Measurements from ENCODE around the gene FAM83F.
"Not testable (repeated sequence)": the region's sequence is repeated elsewhere in the genome, so short reads cannot be mapped to it uniquely, and the experiment has no call there.

The FAM83F gene

DNA sequence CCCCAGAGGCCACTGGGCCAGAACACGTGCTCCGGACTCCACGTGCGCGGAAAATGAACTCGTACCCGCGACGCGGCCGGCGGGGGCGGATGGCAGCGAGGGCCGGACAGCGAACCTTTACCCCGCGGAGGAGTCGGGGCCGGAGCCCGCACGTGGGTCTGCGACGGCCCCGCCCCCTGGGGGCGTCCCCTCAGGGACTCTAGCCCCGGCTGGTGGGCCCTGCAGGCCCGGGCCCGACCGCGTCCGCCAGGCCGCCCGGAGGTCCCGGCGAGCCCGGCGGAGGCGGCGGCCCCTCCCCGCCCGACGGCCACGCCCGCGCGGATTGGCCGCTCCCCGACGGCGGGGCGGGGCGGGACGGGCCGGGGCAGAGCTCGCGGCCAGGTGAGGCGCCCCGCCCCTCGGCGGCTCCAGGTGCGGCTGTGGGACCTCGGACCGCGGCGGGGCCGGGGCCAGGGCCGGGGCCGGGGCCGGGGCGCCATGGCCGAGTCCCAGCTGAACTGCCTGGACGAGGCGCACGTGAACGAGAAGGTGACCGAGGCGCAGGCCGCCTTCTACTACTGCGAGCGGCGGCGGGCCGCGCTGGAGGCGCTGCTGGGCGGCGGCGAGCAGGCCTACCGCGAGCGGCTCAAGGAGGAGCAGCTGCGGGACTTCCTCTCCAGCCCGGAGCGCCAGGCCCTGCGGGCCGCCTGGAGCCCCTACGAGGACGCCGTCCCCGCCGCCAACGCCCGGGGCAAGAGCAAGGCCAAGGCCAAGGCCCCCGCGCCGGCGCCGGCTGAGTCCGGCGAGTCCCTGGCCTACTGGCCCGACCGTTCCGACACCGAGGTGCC, at the start of gene FAM83F:
TSS of gene FAM83F (plus strand) at position 389 of the 827 bp plus-strand sequence. CDS start at position 478, 89 bp downstream.
- DNase-seq (ENCODE audit: low read depth) = no peak

DNA sequence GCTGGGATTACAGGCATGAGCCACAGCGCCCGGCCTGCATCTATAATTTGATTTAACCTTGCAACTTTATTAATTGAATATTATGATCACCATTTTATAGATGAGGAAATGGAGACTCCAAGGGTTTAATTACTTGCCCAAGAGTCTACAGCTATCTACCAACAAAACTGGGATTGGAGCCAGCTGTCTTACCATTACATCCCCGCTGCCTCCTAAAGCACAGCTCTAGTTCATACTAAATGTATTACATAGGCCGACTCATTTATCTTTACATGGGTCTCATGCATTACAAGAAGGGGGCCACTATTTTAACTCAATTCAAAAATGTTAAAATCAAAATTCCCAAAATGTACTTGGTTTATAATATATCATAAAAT, 48.6 kb upstream of the FAM83F start:
- DNase-seq (ENCODE audit: low read depth) = no peak

DNA sequence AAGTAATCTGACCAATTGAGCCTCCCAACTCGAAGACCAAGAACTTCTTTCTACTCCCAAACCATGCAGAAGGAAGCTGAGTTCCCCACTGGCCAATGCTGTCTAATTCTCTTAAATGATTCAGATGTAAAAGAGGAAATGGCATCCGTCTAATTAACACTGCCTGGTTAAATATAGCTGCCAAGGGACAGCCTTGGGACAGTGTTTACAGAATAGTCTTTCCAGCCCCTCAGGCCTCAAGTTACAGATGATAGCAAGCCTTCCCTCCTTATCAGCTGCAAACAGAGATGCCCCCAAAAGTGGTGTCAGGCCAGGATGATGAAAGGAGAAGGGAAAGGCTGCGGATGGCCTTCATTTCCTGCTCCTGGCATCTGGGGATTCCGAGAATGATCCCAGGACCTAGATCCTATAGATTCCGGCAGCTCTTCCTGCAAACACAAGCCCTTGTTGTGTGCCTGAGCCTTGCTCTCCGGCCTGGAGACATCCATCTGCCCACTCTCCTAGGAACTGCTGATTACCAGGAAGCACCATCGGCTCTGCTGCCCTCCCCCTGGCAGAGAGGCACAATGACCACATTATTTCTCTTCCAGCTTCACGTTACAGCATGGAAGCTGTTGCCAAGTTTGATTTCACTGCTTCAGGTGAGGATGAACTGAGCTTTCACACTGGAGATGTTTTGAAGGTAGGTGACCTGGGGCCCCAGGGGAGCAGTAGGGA, 48.1 kb upstream of the FAM83F start:
- no peak for DNase-seq (ENCODE audit: low read depth)

DNA sequence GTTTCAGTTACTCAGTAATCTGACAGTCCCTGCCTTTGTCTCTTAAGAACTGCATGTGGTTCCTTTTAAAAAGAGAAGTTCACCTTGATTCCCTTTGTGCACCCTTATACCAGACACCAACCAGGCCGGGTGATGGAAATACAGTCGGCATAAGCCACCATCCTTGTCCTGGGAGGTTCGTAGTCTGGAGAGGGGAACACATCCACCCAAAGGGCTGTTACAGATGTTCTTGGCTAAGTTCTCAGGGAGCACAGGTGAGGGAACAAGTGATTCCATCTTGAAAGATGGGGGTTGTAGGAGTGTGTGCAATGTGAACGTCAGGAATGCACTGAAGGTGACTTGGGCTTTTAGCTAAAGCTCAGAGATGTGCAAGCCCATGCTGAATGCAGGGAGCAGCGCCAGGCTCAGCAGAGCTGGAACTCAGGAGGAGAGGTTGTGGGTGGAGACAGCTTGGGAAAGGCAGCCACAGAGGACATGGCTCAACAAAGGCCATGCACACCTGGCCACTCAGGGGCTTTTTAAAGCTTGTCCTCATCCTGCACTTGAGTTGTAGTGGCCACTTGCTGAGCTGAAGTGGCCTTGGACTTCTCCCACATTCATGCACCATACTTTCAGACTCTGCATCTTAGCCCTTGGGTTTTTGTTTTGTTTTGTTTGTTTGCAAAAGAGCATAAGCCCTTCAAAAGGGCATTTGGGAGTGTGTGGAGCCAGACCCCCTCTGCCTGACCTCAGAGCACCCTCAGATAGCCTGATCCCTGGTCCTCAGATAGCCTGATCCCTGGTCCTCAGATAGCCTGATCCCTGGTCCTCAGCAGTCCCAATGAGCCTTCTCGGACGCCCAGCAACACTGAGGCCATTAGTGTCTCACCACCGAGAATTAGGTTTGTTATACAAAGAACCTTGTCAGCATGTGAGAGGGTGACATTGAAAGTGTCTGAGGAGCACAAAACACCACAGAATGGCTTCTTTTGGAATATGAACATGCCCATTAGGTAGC, 47.2 kb upstream of the FAM83F start:
- DNase-seq (ENCODE audit: low read depth) = no peak

DNA sequence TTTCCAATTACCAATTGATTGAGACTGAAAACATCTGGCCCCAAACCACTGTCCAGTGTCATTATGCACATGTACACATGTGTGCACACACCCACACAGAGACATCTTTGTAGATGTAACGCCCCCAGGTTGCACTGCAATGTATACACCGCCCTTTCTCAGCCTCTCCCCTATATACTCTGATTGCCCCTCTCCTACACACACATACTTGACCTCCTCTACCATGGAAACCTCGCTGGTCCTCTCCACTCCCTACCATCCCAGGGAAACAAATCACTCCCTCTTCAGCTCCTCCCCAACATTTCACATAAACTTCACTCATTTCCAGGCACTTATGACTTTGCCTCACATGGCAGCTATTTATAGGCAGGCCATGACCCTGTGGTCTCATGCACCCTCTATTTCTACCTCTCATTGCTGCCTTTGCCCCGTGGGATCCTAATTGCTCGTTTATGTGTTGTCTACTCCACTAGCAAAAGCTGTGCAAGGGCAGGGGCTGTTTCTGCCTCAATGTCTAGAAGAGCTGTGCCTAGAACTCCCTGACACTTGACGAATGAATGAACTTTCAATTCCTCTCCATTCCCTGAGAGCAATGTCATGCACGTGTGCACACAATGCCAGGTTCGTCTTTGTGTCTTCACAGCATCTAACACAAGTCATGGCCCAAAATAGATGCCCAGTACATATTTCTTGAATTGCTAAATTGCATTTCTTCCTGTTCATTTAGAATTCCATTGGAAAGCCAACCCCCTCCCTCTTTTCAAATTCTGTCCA, 44.6 kb upstream of the FAM83F start:
- DNase-seq (ENCODE audit: low read depth) = no peak

DNA sequence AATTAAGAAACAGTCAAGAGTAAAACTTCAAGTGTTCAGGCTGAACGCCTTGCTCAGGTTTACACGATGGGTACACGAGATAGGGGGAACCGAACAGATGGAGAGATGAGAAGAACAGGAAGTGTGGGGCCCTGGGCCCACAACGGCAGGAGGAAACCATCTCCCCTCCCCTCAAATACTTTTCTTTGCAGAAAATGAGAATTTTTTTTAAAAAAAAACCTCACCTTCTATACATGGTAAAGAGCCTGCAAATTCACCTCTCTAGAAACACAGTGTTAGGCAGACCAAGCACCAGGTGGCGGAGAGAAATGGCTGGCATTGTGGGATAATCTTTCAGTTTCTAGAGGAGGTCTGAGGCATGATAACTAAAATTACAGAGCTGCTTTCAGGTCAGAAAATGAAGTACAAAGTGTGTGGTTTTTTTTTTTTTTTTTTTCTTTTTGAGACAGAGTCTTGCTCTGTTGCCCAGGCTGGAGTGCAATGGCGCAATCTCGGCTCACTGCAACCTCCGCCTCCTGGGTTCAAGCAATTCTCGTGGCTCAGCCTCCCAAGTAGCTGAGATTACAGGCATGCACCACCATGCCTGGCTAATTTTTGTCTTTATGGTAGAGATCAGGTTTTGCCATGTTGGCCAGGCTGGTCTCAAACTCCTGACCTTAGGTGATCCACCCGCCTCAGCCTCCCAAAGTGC, 43.0 kb upstream of the FAM83F start:
- not testable (repeated sequence) for DNase-seq (ENCODE audit: low read depth)

DNA sequence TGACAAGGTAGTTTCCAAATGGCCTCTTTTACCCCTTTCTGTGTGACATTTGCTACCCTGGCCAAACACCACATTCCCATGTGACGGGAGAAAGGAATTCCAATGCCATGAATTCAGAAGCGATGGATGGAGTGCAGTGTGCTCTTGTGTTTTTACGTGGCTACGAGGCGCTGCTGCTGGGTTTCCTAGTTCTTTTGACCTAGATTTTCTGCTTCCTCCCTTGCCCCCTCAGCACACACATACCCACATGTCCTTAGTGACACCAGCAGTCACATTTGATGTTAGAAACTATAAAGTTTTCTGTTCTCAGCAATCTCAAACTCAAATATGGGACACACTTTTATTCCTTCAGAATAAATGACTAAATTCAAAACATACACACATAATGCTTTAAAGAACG, 42.4 kb upstream of the FAM83F start:
- DNase-seq (ENCODE audit: low read depth) = no peak

DNA sequence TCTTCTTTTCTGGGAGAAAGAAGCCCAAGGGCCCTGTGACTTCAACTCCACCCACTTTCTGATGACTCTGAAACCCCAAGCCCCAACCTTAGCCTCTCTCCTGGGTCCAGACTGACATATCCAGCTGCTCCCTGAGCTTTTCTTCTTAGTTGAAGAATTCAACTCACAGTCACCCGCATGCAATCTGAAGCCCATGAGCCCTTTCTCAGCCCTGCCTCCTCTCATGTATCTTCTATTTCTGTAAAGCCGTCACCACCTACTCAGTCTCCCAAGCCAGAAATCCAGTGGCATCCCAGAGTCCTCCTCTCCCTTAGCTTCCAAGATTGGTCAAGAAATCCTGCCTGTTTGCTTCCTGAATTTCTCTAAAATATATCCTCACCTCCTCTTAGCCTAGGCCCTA, 41.7 kb upstream of the FAM83F start:
- no peak for DNase-seq (ENCODE audit: low read depth)

DNA sequence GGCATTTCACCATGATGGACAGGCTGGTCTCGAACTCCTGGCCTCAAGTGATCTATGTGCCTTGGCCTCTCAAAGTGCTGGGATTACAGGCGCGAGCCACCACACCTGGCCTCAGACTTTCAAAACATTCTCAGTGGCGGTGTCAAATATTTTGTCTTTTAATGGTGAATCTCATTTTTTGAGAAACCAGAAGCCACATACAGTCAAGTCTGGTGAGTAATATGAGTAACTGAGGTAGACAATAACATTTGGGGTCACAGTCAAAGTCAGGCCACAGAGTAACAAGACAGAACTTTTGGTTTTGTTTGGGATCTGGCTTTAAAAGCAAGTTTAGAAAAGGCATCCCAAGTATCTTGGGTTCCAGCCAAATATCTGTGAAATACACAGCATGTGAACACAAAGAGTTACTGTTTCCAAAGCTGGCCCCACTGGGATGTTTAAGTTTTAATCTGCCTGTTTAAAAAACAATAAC, 40.1 kb upstream of the FAM83F start:
- DNase-seq (ENCODE audit: low read depth) = no peak

DNA sequence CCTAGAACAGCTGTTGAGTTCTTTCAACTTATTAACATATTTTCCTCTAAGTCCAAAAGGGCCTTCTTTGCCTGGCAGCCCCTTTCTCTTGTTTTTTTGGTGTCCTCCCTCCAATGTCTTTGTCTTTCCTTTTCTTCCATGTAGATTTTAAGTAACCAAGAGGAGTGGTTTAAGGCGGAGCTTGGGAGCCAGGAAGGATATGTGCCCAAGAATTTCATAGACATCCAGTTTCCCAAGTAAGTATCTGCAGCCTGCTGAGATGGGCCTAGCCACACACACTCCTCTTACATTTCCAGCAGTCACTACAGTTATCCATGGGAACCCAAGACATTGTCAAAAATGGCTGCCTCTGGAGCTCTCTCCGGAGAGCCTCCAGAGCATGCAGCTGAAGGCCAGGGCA, 39.1 kb upstream of the FAM83F start:
- no peak for DNase-seq (ENCODE audit: low read depth)

DNA sequence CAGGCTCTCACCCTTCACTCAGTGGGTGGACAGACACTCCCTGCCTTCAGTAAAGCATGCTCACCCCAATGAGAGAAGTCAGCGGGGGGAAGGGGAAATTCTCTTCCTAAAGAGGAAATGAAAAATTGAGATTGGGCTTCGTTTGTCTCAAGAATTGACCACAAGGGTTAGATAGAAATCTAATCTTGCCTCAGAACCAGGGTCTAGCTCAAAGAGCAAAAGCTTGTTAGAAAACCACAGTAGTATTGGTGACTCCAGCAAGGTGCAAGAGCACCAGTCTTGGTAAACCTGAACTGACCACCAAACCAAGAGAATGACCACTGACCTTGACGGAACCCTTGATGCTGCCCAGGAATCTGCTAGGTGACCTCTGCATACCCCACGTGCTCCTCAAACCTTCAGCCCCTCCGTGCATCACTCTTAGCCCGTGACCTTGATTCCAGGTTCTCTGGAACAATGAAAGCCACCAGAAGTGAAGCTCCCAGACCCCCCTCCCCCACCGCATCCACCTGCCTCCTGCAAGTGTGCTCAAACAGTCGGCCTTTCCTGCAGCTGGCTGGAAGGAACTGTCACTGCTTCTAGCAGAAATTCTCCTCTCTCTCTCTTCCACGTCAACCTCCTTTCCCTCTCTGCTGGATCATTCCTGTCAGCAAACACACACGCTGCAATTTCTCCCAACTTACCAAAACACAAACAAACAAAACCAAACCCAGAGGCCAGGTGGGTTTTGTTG, 37.7 kb upstream of the FAM83F start:
- no peak for DNase-seq (ENCODE audit: low read depth)

DNA sequence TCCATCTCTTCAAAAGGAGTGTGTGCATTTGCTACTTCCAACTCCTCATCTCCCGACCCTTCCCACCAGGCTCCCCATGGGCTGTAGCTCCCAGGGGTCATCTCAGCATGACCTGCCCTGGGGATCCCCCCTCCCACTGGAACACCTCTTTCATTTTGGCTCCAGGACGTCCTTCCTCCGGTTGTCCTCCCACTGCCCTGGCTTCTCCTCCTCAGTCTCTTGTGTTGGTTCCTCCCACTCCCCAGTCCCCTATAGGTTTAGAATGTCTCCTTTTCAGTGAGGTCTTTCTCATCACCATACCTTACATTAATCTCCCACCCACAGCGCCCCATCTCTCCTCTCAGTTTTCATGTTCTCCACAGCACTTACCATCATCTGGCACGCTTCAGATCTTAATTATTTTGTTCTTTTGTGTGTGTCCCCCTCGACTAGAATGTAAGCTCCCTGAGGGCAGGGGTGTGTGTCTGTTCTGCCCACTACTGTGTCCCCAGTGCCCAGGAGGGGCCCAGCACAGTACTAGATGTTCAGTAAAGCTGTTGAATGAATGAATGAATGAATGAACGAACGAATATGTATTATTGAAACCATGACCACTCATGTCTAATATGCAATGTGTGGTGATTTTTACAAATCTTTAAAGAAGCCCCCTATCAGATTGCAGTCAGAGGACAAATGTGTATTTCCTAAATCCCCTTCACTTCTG, 36.6 kb upstream of the FAM83F start:
- no peak for DNase-seq (ENCODE audit: low read depth)

DNA sequence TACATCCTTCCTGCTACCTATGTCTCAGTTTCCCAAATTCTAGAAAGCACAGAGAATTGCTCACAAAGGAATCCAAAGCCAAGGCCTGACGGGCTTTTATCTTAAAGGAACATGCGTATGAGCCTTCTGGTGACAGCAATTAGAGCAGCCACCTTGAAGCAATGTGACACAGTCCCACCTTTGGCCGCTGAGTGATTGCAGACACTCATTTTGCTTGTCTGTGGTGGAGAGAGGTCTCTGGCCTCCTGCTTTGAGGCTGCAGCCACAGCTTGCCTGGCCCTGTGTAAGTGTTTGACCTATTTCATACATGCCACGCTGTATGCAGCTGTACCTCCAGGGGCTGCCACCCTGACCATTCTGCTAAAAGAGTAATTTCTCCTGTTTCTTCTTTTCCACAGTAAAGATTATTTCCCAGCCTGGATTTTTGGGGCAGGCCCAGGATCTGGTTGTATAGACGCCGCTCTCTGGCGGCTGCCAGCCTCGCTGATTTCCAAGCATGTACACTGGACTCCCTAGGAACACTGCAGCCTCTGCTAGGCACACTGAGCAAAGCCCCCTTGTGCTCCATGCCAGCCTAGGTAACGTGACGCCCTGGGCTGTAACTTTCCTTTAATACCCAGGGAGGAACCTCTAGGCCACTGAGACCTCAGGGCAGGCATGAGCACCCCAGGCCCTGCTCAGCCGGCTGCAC, 35.7 kb upstream of the FAM83F start:
- no peak for DNase-seq (ENCODE audit: low read depth)

DNA sequence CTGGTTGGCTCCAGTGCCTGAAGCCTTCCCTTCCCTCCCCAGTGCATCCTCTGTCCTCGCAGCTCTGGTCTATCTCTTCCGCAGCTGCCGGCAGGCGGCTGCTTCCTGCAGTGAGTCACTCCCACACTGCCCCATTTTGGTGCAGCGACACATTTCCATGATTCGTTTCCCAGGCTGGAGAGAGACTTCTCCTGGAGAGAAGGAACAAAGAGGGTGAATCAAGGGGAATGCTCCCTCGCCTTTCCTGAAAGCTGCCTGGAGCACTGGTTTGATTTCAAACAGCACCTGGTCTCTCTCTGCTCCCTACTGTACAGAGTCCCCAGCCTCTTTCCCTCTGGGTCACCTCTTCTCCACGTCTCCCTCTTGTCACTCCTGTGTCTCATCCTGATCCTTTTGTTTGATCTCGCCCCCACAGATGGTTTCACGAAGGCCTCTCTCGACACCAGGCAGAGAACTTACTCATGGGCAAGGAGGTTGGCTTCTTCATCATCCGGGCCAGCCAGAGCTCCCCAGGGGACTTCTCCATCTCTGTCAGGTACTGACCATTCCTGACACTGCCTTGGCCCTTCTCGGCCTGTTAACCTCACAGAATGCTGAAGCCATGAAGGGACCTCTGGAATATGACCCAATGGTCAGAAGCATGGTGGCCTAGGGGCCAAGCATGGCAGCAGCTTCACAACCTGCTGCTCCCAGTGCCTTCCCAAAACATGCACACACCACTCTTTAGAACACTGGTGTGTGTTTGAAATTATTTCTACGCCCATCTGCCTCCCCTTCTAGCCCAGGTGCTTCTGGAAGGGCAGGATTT, 34.9 kb upstream of the FAM83F start, which contains the start of gene TMA7B:
TSS of gene TMA7B (plus strand) at position 758 of the 808 bp plus-strand sequence. CDS start 3,978 bp downstream, outside the sequence.
- no peak for DNase-seq (ENCODE audit: low read depth)

DNA sequence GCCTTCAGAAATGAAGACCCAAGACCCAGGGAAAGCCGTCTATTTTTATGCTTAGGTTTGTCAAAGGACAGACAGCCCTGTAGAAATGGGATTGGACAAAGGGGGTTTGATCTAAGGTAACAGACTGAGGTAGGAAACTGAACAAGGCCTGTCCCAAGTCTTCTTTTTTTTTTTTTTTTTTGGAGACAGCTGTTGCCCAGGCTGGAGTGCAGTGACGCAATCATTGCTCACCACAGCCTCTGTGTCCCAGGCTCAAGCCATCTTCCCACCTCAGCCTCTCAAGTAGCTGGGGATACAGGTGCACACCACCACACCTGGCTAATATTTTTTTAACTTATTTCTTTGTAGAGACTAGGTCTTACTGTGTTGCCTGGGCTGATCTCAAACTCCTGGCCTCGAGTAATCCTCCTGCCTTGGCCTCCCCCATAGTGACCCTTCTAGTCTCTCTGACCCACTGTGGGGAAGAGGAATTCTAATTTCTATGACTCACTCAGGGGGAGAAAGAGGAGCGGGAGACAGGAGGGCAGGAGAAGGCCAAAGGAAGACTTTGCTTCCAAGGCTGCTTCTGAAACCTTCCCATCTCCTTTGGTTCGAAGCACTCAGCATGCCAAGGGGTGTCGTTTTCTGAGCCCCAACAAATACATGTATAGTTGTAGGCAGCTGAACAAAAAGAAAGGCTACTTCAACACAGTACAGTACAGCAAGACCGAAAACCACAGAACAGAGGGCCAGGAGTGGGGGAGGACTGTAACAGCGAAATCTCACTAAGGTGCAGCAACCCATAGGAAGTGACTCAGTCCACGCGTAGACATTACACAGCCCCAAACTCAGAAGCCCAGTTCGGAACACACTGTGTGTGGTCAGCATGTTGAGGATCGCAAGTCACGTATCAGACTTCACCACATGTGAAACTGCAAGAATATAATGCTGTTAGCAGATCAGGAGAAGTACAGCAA, 33.7 kb upstream of the FAM83F start:
- peak; percentile 38 for DNase-seq (ENCODE audit: low read depth)

DNA sequence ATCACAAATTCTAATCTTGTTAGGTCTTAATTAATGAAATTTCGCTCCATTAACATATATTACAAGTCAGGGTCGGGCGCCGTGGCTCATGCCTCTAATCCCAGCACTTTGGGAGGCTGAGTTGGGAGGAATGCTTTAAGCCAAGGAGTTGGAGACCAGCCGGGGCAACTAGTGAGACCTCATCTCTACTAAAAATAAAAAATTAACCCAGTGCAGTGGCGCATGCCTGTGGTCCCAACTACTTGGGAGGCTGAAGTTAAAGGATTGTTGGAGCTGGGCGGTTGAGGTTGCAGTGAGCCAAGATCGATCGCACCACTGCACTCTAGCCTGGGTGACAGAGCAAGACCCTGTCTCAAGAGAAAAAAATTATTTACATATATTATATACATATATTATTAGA, 32.7 kb upstream of the FAM83F start:
- DNase-seq (ENCODE audit: low read depth) = no peak

DNA sequence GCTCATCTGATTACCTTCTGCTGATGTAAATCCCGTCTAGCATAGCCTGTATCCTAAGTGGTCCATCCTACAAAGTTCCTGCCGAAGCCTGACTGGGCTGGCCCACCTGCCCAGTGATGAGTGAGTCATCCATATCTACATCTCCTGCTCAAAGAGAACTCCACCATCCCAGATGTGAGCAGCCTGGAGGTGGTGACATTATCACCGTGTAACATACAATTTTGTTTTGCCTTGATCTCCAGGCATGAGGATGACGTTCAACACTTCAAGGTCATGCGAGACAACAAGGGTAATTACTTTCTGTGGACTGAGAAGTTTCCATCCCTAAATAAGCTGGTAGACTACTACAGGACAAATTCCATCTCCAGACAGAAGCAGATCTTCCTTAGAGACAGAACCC, 29.0 kb upstream of the FAM83F start:
- no peak for DNase-seq (ENCODE audit: low read depth)

Data from stimulated activated CD8-positive, alpha-beta memory T cell treated with anti-CD3 and anti-CD28 coated beads, Interleukin-7, amount 100 ng/mL, for 24 hours (primary cell).